H9 (cell line): ENCODE results near the gene CDC14A. TPM values are rescaled to one million over a fixed set of nuclear protein-coding genes. Genes with fewer than 3 reads are reported as not detected.

ENCODE experiments used
- DNase-seq: peaks from one replicate; pipeline ENCODE4 v3.0.0-alpha.2; 2017
- H2AFZ ChIP-seq: one replicate; pipeline ENCODE4 v1.6.1; 2013; ENCODE audit warnings: mild to moderate bottlenecking, low read length, control low read depth, moderate library complexity
- H2AK5ac ChIP-seq: 2 replicates; pipeline ENCODE4 v1.6.1; 2013; ENCODE audit warnings: low read length, control low read depth, mixed read lengths; ENCODE audit not compliant: insufficient read length
- H2BK120ac ChIP-seq: one replicate; pipeline ENCODE4 v1.6.1; 2013; ENCODE audit warnings: low read depth, mild to moderate bottlenecking, low read length, control low read depth, inconsistent platforms; ENCODE audit not compliant: poor library complexity, severe bottlenecking
- H2BK12ac ChIP-seq: 2 replicates; pipeline ENCODE4 v1.6.1; 2013; ENCODE audit warnings: low read length, control low read depth, mixed read lengths, low read depth; ENCODE audit not compliant: insufficient read length
- H2BK15ac ChIP-seq: 2 replicates; pipeline ENCODE4 v1.6.1; 2013; ENCODE audit warnings: low read depth, low read length, control low read depth
- H2BK20ac ChIP-seq: one replicate; pipeline ENCODE4 v1.6.1; 2013; ENCODE audit warnings: low read depth, mild to moderate bottlenecking, low read length, control low read depth, inconsistent platforms; ENCODE audit not compliant: poor library complexity, severe bottlenecking
- H2BK5ac ChIP-seq: 2 replicates; pipeline ENCODE4 v1.6.1; 2013; ENCODE audit warnings: low read length, control low read depth, mixed read lengths; ENCODE audit not compliant: insufficient read length
- H3K14ac ChIP-seq: 2 replicates; pipeline ENCODE4 v1.6.1; 2013; ENCODE audit warnings: low read length, control low read depth; ENCODE audit not compliant: insufficient read depth
- H3K18ac ChIP-seq: 2 replicates; pipeline ENCODE4 v1.6.1; 2013; ENCODE audit warnings: low read depth, mild to moderate bottlenecking, mixed read lengths, low read length, control low read depth; ENCODE audit not compliant: insufficient read length
- H3K23ac ChIP-seq: 2 replicates; pipeline ENCODE4 v1.6.1; 2013; ENCODE audit warnings: low read length, control low read depth, mixed read lengths, low read depth; ENCODE audit not compliant: insufficient read length
- H3K23me2 ChIP-seq: 2 replicates; pipeline ENCODE4 v1.6.1; 2013; ENCODE audit warnings: low read depth, mild to moderate bottlenecking, mixed read lengths, low read length, control low read depth; ENCODE audit not compliant: insufficient read length, poor library complexity, severe bottlenecking
- H3K27ac ChIP-seq: 2 replicates; pipeline ENCODE4 v1.5.1; 2013; ENCODE audit warnings: low read length, control low read depth, mixed read lengths, low read depth; ENCODE audit not compliant: insufficient read length
- H3K27me3 ChIP-seq: 2 replicates; pipeline ENCODE4 v1.6.1; 2013; ENCODE audit warnings: low read length, control low read depth, inconsistent platforms; ENCODE audit not compliant: insufficient read depth
- H3K4ac ChIP-seq: 2 replicates; pipeline ENCODE4 v1.6.1; 2013; ENCODE audit warnings: low read depth, mild to moderate bottlenecking, control low read depth, inconsistent platforms, low read length, moderate library complexity
- H3K4me1 ChIP-seq: 2 replicates; pipeline ENCODE4 v1.6.1; 2013; ENCODE audit warnings: low read length, control low read depth, inconsistent platforms; ENCODE audit not compliant: insufficient read depth
- H3K4me2 ChIP-seq: 2 replicates; pipeline ENCODE4 v1.6.1; 2013; ENCODE audit warnings: low read length, control low read depth, mixed read lengths; ENCODE audit not compliant: insufficient read length, insufficient read depth
- H3K56ac ChIP-seq: 2 replicates; pipeline ENCODE4 v1.6.1; 2013; ENCODE audit warnings: low read depth, mild to moderate bottlenecking, mixed read lengths, low read length, control low read depth; ENCODE audit not compliant: insufficient read length
- H3K79me1 ChIP-seq: 2 replicates; pipeline ENCODE4 v1.6.1; 2013; ENCODE audit warnings: low read depth, mild to moderate bottlenecking, moderate library complexity, low read length, control low read depth, inconsistent platforms; ENCODE audit not compliant: insufficient read depth, poor library complexity, severe bottlenecking
- H3K79me2 ChIP-seq: 2 replicates; pipeline ENCODE4 v1.6.1; 2013; ENCODE audit warnings: low read length, control low read depth, inconsistent platforms; ENCODE audit not compliant: insufficient read depth
- H3K9ac ChIP-seq: 2 replicates; pipeline ENCODE4 v1.6.1; 2013; ENCODE audit warnings: low read length, control low read depth, mixed read lengths; ENCODE audit not compliant: insufficient read length; ENCODE audit errors: extremely low read depth
- H3K9me3 ChIP-seq: one replicate; pipeline ENCODE4 v1.6.1; 2013; ENCODE audit warnings: low read depth, low read length, inconsistent platforms; ENCODE audit not compliant: control insufficient read depth
- H3T11ph ChIP-seq: one replicate; pipeline ENCODE4 v1.6.1; 2013; ENCODE audit warnings: mild to moderate bottlenecking, low read length, control low read depth, inconsistent platforms
- H4K20me1 ChIP-seq: one replicate; pipeline ENCODE4 v1.6.1; 2013; ENCODE audit not compliant: control insufficient read depth, insufficient read length, insufficient read depth
- H4K5ac ChIP-seq: 2 replicates; pipeline ENCODE4 v1.6.1; 2013; ENCODE audit warnings: low read depth, mild to moderate bottlenecking, mixed read lengths, low read length, control low read depth; ENCODE audit not compliant: insufficient read length
- H4K8ac ChIP-seq: replicated peaks from 2 replicates; pipeline ENCODE4 v1.6.1; 2013; ENCODE audit warnings: low read length, control low read depth, mixed read lengths, low read depth; ENCODE audit not compliant: insufficient read length
- H4K91ac ChIP-seq: 2 replicates; pipeline ENCODE4 v1.6.1; 2013; ENCODE audit warnings: low read depth, mild to moderate bottlenecking, moderate library complexity, mixed read lengths, low read length, control low read depth; ENCODE audit not compliant: insufficient read length
- H3K27ac Mint-ChIP-seq, 3 experiments: 2 replicates in 2 of 3; 3 replicates in 1 of 3; pipeline ENCODE4 v1.8.0; 2020 to 2021; ENCODE audit warnings: mixed read lengths in 3 of 3, mild to moderate bottlenecking in 1 of 3, moderate library complexity in 1 of 3
- H3K27me3 Mint-ChIP-seq: 2 replicates; pipeline ENCODE4 v1.8.0; 2021; ENCODE audit warnings: low read depth, mild to moderate bottlenecking, moderate library complexity, mixed read lengths
- H3K36me3 Mint-ChIP-seq, 3 experiments: 2 replicates in 2 of 3; 3 replicates in 1 of 3; pipeline ENCODE4 v1.8.0; 2020 to 2021; ENCODE audit warnings: low read depth in 3 of 3, mixed read lengths in 3 of 3; ENCODE audit not compliant: insufficient read depth in 1 of 3
- H3K4me1 Mint-ChIP-seq, 2 experiments: 2 replicates each; pipeline ENCODE4 v1.8.0; 2020; ENCODE audit warnings: mixed read lengths in 2 of 2
- H3K4me3 Mint-ChIP-seq, 2 experiments: 2 replicates in 1 of 2; 3 replicates in 1 of 2; pipeline ENCODE4 v1.8.0; 2020 to 2021; ENCODE audit warnings: mild to moderate bottlenecking in 2 of 2, mixed read lengths in 2 of 2, moderate library complexity in 1 of 2
- H3K9me3 Mint-ChIP-seq, 2 experiments: 2 replicates in 1 of 2; 3 replicates in 1 of 2; pipeline ENCODE4 v1.8.0; 2020; ENCODE audit warnings: mild to moderate bottlenecking in 2 of 2, mixed read lengths in 2 of 2, moderate library complexity in 1 of 2
- CTCF ChIP-seq: fragments of 200-600 bp; sonication (generic); conservative IDR thresholded peaks from 3 replicates; pipeline ENCODE4 v1.8.0; 2021; ENCODE audit warnings: antibody characterized with exemption, mild to moderate bottlenecking
- WGBS: extraction: QIAGEN DNeasy Blood & Tissue Kit; methylation state at CpG from one replicate; pipeline ENCODE4 v1.1.7; 2013; ENCODE audit warnings: missing lambda C conversion rate, low lambda C conversion rate, mixed read lengths; ENCODE audit not compliant: insufficient read length; ENCODE audit errors: extremely low coverage; 5-methylcytosine and 5-hydroxymethylcytosine counted together
- total RNA-seq: library from RNA; stranded (reverse); gene quantifications from 2 replicates; pipeline ENCODE4 v1.2.1, GENCODE V29; 2021

Gene CDC14A
- total RNA-seq, 1 experiment from 2014 or later: 8.9 TPM

DNA sequence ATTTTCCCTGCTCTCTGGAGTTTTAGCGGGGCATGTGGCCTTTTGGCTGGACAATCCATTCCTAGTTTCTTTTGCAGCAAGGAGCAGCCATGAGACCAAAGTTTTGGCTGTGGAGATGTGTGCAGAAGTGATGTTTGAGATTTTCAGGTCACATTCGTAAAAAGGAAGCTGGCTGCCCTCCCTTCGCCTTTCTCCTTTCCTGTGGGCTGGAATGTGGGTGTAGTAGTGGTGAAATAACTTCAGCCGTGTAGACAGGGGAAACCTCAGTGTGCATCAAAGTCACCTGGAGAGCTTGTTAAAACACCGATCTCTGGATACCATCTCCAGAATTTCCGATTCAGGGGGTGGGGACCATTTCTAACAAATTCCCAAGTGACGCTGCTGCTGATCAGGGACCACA lies 180.3 kb downstream of the CDC14A start:
- Histone ChIP-seq H3K4ac (no peak overlapping the region), H2AK5ac (no peak overlapping the region), H2BK120ac (no peak overlapping the region), H3T11ph (no peak overlapping the region), H3K18ac (no peak overlapping the region), H3K27ac (no peak overlapping the region), H3K14ac (no peak overlapping the region), H3K23ac (no peak overlapping the region), H3K4me2 (no peak overlapping the region), H2BK12ac (no peak overlapping the region), H3K9me3 (no peaks in the 10 kb centered on the region), H3K23me2 (no peaks in the 10 kb centered on the region), H3K27me3 (peaks cover 6% of the 10 kb centered on the region; the same call in 1 of the 2 replicates), H2AFZ (no peak overlapping the region), H2BK20ac (no peak overlapping the region), H3K4me1 (no peaks in the 10 kb centered on the region), H4K91ac (no peak overlapping the region), H2BK5ac (no peak overlapping the region), H3K79me1 (no peaks in the 10 kb centered on the region), H2BK15ac (no peak overlapping the region), H4K5ac (no peak overlapping the region), H4K8ac (no peak overlapping the region), H3K56ac (no peak overlapping the region), H3K9ac (no peak overlapping the region), H3K79me2 (no peaks in the 10 kb centered on the region), H4K20me1 (no peaks in the 10 kb centered on the region)
- DNase-seq: no peak
- H3K27ac Mint-ChIP-seq: no peak overlapping the region
- no peaks in the 10 kb centered on the region for H3K36me3 Mint-ChIP-seq
- peaks cover 12 to 16% of the 10 kb centered on the region in 2 experiments for H3K4me1 Mint-ChIP-seq
- WGBS: no CpG with 5 or more reads among the region's 7 CpGs
- H3K9me3 Mint-ChIP-seq: no peaks in the 10 kb centered on the region
- no peak overlapping the region for H3K4me3 Mint-ChIP-seq
- no peak for TF ChIP-seq CTCF
- H3K27me3 Mint-ChIP-seq: peaks cover 29% of the 10 kb centered on the region
